ENCODE measurements around the gene SPEF1.

SPEF1 gene

GRCh38 chr20:3775457-3776108 is 5.7 kb downstream of the SPEF1 start:
- Histone ChIP-seq H3K4me3 (ENCODE audit: low read depth, low read length) (no peak overlapping the region), H3K9ac (no peak overlapping the region), H3K36me3 (ENCODE audit: control insufficient read depth, insufficient read depth, low read length) (no peaks in the 10 kb centered on the region), H3K79me2 (no peaks in the 10 kb centered on the region), H3K9me3 (ENCODE audit: control insufficient read depth, low read length) (no peaks in the 10 kb centered on the region), H3K27ac (no peak overlapping the region), H3K4me1 (peaks cover 8% of the 10 kb centered on the region), H3K27me3 (ENCODE audit: control insufficient read depth, insufficient read depth, low read length) (no peaks in the 10 kb centered on the region), H3K4me2 (ENCODE audit: low read length) (no peak overlapping the region), H2AFZ (no peak overlapping the region)
- TF ChIP-seq CTCF (IDR thresholded peaks at IDR 0.05) = no peak

- H3K79me2 ChIP-seq = no peaks in the 10 kb centered on the region
- H3K36me3 ChIP-seq (ENCODE audit: control insufficient read depth, insufficient read depth, low read length) = no peaks in the 10 kb centered on the region
- H3K4me1 ChIP-seq = no peaks in the 10 kb centered on the region
- no peak overlapping the region for H3K9ac ChIP-seq
- no peak overlapping the region for H3K4me3 ChIP-seq (ENCODE audit: low read depth, low read length)
- no peaks in the 10 kb centered on the region for H3K9me3 ChIP-seq (ENCODE audit: control insufficient read depth, low read length)
- H2AFZ ChIP-seq = no peak overlapping the region
- H3K27me3 ChIP-seq (ENCODE audit: control insufficient read depth, insufficient read depth, low read length) = no peaks in the 10 kb centered on the region
- TF ChIP-seq CTCF (IDR thresholded peaks at IDR 0.05) = no peak
- no peak overlapping the region for H3K27ac ChIP-seq
- no peak overlapping the region for H3K4me2 ChIP-seq (ENCODE audit: low read length)
Measured at GRCh38 chr20:3771552-3772058, 9.6 kb downstream of the SPEF1 start.

- TF ChIP-seq CTCF (IDR thresholded peaks at IDR 0.05) = peak; percentile 43
- Histone ChIP-seq H3K4me1 (no peaks in the 10 kb centered on the region), H3K79me2 (no peaks in the 10 kb centered on the region), H3K4me2 (ENCODE audit: low read length) (peak overlapping the region; percentile 99), H3K4me3 (ENCODE audit: low read depth, low read length) (peak overlapping the region; percentile 98), H2AFZ (peak overlapping the region; percentile 99), H3K27ac (peak overlapping the region; percentile 81), H3K36me3 (ENCODE audit: control insufficient read depth, insufficient read depth, low read length) (no peaks in the 10 kb centered on the region), H3K27me3 (ENCODE audit: control insufficient read depth, insufficient read depth, low read length) (no peaks in the 10 kb centered on the region), H3K9me3 (ENCODE audit: control insufficient read depth, low read length) (no peaks in the 10 kb centered on the region), H3K9ac (peak overlapping the region; percentile 21)
Measured at GRCh38 chr20:3768342-3769130, 12.7 kb downstream of the SPEF1 start.

GRCh38 chr20:3767427-3768341 is 13.6 kb downstream of the SPEF1 start, which contains the start of gene ADISSP:
Gene ADISSP, minus strand, starts transcription at chr20:3767753. Its CDS starts 7,653 bp downstream, at chr20:3760100.
- Histone ChIP-seq H3K4me3 (ENCODE audit: low read depth, low read length) (peak within 1 kb of the TSS; percentile 98), H3K4me2 (ENCODE audit: low read length) (peak within 1 kb of the TSS; percentile 99), H2AFZ (peak within 1 kb of the TSS; percentile 99), H3K4me1 (no peaks in the 10 kb centered on the region), H3K79me2 (no peaks in the 10 kb centered on the region), H3K27ac (peak within 1 kb of the TSS; percentile 81), H3K9me3 (ENCODE audit: control insufficient read depth, low read length) (no peaks in the 10 kb centered on the region), H3K9ac (peak within 1 kb of the TSS; percentile 21), H3K36me3 (ENCODE audit: control insufficient read depth, insufficient read depth, low read length) (no peaks in the 10 kb centered on the region), H3K27me3 (ENCODE audit: control insufficient read depth, insufficient read depth, low read length) (no peaks in the 10 kb centered on the region)
- peak; percentile 26 for TF ChIP-seq CTCF (IDR thresholded peaks at IDR 0.05)

Measured in parathyroid adenoma (tissue), 2 donors.